ENCODE measurements around the gene F10.

The F10 gene

DNA sequence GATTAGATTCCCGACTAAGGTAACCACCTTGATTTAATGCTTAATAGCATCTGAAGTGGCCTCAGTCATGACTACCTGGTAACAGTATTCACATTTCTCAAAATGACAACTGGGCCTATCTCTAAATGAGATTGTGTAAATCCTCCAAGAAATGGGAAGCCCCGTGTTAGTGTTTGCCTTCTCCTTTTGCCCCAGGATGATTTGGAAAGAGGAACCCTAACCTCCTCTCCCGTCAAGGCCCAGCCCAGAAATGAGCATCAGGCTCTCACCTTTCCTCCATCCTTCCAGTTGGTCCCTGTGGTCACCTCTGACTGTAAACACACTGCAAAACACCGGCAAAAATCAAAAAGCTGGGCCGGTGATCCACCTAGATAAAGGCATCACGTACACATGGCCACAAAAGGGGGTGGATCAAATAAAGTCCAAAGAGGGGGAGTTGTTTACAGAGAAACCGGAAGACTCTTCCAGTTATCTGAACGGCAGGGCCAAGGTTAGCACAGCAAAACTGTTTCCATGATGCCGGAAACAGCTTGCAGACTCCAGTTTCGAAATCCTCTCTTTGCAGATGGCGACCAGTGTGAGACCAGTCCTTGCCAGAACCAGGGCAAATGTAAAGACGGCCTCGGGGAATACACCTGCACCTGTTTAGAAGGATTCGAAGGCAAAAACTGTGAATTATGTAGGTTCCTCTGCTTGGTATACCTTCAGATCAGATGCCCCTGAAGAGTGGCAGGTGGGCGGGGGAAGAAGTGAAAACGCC, 16.4 kb downstream of the F10 start:
- DNase-seq (ENCODE audit: low spot score), result no peak

DNA sequence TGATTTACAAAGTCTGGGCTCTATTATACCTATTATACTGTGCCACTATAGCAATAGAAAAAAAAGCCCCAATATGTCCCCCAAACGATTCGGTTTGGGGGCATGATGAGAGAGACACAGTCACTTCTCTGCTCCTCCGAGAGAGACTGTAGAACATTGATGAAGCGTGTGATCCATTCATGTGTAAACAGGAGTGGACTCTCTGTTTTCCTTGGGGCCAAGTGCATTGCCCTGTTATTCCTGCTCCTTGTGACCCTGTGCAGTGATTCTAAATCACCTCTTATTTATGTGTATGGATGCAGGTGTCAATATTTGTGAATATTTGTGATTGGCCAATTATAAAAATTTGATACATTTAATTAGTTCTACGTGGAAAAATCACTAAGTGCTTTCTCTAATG, 17.0 kb downstream of the F10 start:
- DNase-seq (ENCODE audit: low spot score), result no peak

DNA sequence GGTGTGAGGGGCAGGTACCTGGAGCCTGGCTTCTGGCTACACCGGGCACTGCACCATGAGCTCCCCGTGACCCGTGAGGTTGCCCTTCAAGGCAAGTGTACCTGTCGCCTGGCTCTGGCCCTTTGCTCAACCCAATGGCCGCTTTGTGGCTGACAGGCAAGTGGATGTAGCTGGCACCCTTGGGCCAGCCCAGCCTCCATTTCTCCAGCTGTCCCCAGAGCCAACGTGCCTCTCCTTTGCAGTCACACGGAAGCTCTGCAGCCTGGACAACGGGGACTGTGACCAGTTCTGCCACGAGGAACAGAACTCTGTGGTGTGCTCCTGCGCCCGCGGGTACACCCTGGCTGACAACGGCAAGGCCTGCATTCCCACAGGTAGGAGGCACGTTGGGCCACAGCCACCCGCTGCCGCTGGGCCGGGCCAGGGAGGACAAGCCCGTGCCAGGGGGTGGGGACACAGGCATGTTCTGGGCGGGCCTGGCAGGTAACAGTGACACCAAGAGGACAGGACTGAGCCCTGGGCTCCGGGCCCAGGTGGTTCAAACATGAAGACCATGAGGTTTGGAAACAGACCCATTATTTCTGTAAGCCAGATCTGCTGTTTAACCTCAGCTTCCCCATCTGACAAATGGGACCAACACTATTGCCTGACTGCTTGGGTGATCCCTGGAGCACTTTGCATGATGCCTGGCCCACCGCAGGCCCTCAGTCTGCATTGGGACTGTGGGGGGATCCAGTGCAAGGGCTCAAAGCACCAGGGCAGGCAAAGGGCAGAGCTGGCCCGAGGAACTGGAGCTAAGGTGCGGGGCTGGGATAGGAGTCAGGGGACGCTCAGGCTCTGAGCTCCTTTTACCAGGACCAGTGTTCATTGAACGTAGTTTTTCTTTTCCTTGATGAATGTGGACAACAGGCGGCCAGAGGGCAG, 18.3 kb downstream of the F10 start:
- no peak for DNase-seq (ENCODE audit: low spot score)

DNA sequence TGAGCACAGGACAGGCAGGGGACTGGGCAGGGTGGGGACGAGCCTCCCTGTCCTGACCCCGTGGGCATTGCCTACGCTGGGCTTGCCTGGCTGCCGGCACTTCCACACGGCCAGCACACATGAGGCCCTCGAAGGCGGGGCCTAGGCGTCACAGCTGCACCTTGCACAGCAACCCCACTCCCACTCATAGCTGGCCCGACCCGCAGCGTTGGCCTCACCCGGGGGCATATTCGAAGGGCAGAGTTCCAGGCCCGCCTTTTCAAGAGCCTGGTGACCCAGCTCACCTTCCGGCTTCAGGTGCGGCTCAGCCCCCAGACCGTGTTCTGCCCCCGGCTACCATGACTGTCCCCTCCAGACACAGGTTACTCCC, 19.0 kb downstream of the F10 start:
- DNase-seq (ENCODE audit: low spot score), result no peak

DNA sequence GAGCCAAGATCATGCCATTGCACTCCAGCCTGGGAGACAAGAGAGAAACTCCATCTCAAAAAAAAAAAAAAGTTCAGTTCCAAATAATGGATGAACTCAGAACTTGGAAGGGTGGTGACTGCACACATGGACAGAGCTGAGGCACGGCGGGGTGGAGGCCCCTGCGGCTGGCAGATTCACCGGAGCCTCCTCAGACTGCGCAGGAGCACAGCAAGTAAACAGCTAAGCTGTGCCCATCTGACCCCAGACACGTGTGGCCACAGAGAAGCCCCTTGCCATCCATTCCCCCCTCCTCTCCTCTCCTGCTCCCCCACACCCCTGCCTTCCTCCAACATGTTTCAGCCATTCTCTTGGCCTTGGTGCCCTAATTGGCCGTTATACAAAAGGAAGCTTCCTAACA, 20.3 kb downstream of the F10 start:
- DNase-seq (ENCODE audit: low spot score), result no peak

DNA sequence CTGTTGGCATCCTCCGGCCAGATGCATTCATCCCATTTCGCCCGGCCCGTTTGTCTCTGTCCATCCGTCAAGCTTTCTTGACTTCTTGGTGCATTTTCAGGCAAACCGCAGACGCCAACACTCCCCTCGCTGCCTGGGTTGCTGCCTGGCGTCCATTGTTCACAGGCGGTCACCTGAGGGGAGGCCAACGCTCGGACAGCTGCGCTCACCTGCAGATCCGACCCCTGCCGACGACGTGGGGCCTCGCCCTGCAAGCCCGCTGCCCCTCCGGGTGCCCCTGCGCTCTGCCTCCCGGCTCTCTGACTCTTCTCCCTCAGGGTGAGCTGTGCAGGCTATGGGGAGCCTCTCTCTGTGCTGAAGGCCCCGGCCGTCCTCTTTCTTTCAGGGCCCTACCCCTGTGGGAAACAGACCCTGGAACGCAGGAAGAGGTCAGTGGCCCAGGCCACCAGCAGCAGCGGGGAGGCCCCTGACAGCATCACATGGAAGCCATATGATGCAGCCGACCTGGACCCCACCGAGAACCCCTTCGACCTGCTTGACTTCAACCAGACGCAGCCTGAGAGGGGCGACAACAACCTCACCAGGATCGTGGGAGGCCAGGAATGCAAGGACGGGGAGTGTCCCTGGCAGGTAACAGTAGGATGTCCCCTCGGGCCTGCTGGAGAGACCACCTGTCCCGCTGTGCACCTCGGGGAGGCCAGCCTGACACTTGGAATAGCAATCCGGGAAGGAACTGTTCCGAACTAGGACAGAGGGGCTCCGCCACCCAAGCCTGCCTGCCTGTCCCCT, 21.1 kb downstream of the F10 start:
- no peak for DNase-seq (ENCODE audit: low spot score)

DNA sequence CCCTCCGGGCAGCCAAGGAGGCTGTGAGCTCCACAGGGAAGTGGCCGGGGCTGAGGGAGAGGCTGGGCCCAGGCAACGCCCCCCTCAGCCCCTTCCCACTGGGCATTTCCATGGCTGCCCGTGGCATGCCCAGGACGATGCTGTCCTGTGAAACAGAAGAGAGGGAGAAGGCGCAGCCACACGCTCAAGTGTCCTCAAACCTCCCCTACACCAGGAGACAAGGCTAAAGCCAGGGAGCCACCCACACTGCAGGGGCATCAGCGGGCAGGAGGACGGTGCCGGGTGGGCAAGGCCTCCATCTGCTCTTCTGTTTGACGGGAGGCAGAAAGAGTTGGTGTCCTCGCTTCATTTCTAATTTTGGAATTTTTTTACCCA, 21.6 kb downstream of the F10 start:
- no peak for DNase-seq (ENCODE audit: low spot score)

DNA sequence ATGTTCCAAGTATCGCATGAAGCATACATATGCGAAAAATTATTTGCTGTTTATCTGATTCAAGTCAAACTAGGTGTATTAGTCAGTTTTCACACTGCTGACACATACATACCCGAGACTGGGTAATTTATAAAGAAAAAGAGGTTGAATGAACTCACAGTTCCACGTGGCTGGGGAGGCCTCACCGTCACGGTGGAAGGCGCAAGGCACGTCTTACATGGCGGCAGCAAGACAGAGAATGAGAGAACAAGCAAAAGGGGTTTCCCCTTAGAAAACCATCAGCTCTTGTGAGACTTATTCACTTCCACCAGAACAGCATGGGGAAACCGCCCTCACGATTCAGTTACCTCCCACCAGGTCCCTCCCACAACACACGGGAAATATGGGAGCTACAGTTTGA, 22.9 kb downstream of the F10 start:
- no peak for DNase-seq (ENCODE audit: low spot score)

DNA sequence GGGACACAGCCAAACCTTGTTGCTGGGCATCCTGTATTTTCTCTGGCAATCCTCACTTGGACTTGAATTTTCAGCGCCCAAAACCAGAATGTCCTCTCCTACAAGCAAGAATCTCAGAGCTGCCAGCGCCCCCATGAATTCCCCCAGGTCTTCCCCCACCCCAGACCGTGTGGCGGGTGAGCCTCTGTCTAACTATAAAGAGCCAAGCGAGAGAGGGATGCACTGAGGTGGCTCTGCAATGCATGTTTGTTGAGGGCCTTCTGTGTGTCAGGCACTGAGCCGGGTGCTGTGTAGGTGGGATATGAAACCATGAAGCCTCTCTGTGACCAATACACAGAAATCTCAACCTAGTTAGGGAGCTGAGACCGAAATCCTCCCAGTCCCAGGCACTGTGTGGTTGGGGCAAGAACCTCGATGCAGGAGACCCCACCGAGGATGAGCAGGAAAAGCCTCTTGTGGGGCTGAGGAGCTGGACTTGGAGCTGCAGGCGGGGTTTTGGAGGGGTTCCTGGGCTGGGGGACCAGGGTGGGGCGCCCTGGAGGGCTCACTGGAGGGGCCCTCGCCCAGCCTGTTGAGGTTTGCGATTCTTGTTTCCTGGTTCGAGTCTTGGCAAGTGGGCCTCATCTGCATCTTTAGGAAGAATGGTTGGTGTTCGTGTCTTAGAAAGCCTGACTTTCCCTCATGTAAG, 23.5 kb downstream of the F10 start:
- DNase-seq (ENCODE audit: low spot score), result no peak

DNA sequence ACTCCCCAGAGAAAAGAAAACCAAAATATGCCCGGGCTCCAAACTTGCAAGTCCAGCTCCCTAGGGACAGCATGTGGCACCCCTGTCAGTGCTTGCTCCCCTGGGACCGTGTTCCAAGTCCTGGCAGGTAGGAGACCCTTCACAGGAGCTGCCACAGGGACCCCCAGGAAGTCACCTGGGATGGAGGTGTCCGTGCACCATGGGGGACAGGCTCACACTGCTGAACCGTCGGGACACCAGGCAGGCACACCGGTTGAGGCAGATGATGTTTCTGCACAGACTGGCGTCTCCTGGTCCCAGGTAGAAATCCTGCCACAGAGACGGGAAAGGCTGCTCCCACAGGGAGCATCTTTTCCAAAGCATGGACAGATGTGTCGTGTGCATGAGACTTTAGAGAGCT, 24.2 kb downstream of the F10 start:
- DNase-seq (ENCODE audit: low spot score), result no peak

DNA sequence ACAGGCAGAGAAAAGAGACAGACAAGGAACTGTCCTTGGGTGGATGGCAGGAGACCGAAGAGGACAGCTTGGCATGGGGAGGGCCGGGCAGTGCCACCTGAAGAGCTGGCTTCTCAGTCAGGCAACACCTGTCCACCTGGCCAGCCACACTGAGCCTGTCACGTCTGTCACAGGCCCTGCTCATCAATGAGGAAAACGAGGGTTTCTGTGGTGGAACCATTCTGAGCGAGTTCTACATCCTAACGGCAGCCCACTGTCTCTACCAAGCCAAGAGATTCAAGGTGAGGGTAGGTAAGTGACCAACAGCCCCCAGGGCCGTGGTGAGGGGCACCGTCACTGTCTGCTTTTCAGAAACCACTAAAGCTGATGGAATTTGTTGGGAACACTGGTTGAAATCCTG, 24.6 kb downstream of the F10 start:
- DNase-seq (ENCODE audit: low spot score), result no peak

DNA sequence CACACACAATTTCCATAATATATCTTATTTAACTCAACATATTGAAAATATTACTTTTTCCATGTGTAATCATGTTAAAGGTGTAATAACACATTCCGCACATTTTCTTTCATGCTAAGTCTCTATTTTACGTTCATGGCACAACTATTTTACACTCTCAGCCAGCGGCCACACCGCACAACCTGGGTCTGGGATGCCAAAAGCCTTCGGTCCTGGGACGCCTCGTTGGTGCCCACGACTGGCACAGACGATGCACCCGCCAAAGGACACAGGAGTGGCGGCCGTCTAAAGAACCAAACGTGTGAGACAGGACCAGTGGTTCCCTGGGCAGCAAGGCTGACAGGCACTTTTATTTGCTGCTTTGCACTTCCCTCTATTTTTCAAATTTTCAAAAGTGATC, 25.8 kb downstream of the F10 start:
- DNase-seq (ENCODE audit: low spot score), result no peak

DNA sequence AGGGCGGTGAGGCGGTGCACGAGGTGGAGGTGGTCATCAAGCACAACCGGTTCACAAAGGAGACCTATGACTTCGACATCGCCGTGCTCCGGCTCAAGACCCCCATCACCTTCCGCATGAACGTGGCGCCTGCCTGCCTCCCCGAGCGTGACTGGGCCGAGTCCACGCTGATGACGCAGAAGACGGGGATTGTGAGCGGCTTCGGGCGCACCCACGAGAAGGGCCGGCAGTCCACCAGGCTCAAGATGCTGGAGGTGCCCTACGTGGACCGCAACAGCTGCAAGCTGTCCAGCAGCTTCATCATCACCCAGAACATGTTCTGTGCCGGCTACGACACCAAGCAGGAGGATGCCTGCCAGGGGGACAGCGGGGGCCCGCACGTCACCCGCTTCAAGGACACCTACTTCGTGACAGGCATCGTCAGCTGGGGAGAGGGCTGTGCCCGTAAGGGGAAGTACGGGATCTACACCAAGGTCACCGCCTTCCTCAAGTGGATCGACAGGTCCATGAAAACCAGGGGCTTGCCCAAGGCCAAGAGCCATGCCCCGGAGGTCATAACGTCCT, 26.4 kb downstream of the F10 start:
- no peak for DNase-seq (ENCODE audit: low spot score)

DNA sequence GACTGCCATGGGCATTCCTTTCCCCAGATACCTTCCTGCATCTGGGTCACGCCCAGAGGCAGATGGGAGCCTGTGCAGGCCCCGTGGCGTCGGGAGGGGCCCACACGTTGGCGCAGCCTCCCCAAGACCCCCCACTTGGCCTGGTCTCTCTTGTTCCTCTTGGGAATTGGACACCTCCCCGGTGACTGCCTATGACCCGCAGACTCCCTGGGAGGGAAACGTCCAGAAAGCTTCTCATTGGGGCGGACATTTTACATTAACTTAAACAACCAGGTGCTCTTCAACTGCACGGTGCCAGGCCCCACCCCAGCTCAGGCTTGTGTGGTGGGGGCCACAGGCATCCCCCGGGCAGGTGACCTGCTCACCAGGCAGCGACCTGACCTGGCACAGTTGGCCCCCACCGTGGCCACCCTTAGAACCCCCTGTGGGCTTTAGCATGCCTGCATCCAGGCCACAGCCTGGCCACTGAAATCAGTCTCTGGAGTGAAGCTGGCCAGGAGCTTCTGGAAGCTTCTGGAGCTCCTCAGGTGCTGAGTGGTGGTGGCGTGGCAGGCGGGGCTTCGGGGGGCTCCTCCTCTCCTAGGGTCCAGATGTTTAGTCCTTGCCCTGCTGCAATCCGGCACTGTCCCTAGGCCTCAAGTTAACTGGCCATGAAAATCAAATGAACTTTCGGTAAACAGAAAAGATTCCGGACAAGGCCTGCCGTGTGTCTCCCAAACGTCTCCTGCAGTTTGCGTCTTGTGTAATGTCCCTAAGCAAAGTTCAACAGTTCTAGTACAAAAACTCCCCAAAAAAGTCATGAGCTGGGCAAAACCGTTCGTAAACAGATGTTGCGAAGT, 27.3 kb downstream of the F10 start:
- DNase-seq (ENCODE audit: low spot score), result no peak

DNA sequence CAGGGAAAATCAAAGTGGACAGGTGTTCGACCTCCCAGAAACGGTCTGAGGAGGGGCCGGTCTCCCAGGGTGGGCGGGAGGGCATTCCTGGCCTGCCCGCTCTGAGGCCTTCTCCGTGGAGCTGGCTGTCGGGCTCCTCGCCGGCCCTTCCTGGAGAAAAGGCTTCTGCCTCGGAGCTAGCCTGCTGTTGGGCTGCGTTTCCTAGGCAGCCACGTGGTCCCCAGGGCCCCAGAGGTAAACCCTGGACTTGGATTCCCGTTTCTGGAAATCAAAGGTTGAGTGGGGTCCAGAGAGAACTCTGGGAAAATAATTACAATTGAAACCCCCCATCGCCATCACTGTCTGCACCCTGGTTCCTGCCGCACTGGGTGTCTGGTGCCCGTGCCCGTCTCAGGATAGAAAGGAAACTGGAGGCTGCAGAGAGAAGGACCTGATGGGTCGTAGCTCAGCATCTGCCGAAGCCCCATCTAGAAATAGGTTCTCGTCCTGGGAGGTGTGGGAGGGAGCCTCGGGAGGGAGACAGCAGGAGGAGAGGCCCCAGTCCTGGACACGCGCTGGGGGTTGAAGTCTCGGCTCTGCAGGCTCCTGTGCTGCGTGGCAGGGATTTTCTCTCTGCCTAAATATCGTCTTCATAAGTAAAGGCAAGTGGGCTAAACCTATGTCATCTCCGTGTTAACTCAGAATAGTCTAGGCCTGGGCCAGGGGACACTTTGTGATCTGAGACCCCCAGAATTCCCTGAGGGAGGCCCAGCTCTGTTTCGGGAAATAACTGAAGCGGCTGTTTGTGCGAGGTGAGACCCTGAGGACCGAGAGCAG, 28.2 kb downstream of the F10 start:
- DNase-seq (ENCODE audit: low spot score), result no peak

DNA sequence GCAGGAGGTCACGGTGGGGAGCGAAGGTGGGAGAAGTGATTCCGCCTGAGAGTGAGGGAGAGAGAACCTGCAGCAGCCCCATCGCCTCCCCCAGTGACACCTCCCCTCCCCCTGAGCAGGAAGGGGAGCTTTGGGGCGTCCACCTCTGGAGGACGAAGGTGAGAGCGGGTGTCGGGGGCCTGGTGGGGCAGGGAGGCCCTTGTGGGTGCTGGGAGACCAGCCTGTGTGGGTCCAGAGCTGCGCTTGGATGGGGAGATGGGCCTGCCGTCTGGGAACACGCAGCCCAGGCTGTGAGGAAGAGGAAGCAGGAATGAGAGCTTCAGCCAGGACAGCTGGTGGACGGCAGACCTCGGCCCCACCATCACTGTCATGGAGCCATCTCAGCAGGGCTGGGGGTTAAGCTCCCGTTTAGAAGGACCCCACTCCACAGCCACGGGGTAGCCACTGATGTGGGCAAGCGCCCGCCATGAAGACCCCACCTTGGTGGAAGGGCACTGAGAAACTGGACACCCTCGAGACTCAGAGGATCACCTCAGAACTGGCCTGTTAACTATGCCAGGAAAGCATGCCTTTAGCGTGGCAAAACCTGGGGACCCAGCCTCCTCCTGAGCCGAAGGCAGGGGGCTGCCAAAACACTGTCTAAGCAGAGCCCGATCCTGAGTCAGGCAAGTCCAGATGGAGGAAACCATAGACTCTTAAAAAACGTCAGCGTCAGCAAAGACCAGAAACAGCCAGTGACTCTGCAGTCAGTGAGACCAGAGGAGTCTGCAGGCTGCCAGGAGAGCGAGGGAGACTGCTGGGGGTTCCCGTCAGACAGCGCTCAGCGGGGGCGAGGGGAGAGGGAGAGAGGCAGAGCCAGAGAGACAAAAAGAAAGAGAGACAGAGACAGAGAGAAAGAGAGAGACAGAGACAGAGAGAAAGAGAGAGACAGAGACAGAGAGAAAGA, 29.4 kb downstream of the F10 start:
- DNase-seq (ENCODE audit: low spot score), result no peak

DNA sequence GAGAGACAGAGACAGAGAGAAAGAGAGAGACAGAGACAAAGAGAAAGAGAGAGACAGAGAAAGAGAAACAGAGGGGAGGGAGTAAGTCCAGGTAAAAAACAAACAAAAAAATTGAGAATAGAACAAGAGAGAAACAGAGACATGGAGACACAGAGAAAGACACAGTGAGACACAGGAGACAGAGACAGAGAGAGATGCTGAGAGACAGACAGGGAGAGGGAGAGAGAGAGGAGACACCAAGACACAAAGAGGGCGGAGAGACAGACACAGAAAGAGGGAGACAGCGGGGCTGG, 30.0 kb downstream of the F10 start:
- DNase-seq (ENCODE audit: low spot score), result no peak

DNA sequence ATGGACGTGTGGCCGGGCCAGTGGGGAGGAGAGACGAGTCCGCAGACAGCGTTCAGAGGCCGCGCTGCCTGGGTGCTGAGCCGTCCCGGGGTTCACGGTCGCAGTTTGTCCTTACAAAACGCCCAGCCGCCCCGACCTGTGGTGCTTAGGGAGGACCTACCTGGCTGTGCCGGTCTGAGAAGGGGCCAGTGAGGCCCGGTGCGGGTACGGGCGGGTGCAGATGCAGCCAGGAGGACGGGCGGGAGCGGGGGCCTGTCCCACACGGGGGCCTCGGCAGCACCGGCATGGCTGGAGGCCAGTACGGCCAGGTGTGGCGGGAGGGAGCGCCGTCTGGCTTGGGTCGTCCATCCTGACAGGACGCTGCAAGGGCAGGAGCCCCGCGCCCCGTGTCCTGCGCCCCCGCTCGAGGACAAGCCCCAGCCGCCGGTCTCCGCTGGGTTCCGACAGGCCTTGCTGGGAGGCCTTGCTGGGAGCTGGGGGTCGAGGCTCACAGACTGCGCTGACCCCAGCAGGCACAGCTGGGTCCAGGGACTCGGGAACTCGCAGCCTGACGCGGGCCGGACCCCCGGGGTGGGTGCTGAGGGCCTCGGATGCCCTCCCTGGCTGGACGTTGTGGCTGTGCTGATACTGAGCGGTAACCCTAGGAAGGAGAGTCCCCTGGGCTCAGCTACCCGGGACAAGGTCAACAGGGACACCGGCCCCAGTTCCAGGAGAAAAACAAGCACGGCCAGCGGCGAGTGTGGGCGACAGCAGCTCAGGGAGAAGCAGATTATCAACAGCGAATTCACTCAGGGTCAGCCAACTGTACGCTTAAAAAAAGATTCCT, 30.6 kb downstream of the F10 start:
- DNase-seq (ENCODE audit: low spot score), result no peak

Measured in kidney capillary endothelial cell (primary cell).